HG03039 (cell line): ENCODE measurements around the gene KRTAP4-3.
"Not testable (repeated sequence)": the region's sequence is repeated elsewhere in the genome, so short reads cannot be mapped to it uniquely, and the experiment has no call there.

Source experiments
- ATAC-seq: cut with Tn5 transposase; IDR thresholded peaks from one replicate; pipeline ENCODE4 v1.9.1; 2021; ENCODE audit warnings: mild to moderate bottlenecking, moderate library complexity; ENCODE audit not compliant: unreplicated experiment

The KRTAP4-3 gene

GRCh38 chr17:41153856-41154255 is 14.2 kb downstream of the KRTAP4-3 start:
- no peak for ATAC-seq

- ATAC-seq, result no peak
Measured at GRCh38 chr17:41151525-41151924, 16.5 kb downstream of the KRTAP4-3 start.

DNA sequence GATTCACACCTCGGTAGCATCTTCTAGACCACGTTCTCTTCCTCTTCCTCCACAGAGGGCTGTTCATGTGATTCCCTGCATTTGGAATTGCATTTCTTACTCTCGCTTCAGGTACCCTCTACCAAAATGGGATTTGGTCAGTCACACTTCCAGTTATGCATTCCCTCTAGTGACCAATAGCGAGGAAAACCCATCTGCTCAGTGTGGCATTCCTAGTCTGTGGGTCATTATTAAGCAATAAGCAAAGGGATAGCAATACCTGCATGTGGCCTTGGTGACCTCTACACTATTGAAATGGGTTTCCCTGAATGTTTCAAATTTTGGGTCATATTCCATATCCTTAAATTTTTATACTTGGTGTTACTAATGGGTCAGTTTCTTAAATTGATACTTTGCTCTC is 18.0 kb downstream of the KRTAP4-3 start:
- no peak for ATAC-seq

GRCh38 chr17:41149652-41149985 is 18.4 kb downstream of the KRTAP4-3 start, which contains the start of gene KRTAP4-5:
KRTAP4-5 (minus strand) TSS chr17:41149825; CDS start chr17:41149767, 58 bp downstream.
- no peak for ATAC-seq

GRCh38 chr17:41148971-41149651 is 18.9 kb downstream of the KRTAP4-3 start:
- not testable (repeated sequence) for ATAC-seq

DNA sequence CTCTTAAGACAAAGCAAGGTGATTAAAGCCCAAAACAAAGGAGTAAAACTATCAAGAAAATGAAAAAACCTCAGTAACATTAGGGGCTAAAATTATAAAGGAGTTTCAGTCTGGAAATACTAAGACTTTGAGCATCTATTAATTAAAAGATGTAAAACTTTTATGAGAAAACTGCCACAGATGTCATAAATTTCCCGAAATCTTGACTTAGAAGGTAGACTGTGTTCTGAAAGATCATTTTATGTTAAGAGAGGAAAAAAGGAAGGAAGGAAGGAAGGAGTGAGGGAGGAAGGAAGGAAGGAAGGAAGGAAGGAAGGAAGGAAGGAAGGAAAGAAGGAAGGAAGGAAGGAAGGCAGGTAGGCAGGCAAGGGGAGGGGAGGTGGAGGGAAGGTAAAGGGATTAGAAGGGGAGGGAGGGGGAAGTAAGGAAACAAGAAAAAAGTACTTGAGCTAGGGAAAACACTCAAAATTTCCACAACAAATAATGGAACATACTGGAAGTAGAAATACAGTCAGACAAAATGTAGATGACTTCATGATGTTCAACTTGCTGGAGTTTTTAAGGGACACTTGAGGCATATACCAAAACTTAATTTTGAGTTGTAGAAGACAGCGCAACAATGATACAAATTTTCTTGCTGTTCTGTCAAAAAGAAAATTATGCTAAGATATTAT is 20.4 kb downstream of the KRTAP4-3 start:
- ATAC-seq, result no peak

DNA sequence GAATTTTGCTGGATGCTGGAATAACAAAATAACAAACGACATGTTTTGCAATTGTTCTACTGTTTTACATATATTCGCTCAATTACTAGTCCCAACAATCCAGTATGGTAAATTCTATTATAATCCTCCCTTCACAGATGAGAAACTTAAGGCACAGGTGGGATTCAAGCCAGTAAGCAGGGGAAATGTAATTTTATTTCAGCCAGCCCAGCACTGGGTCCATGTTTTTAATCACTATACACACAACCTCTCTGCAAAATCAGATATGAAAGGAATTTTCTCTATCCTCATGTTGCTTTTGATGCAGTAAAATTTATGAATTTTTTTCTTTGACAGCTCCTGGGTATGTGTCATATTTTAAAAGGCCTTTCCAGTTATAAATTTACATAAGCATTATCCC is 22.8 kb downstream of the KRTAP4-3 start:
- no peak for ATAC-seq

- no peak for ATAC-seq
Measured at GRCh38 chr17:41144846-41145245, 23.2 kb downstream of the KRTAP4-3 start.

DNA sequence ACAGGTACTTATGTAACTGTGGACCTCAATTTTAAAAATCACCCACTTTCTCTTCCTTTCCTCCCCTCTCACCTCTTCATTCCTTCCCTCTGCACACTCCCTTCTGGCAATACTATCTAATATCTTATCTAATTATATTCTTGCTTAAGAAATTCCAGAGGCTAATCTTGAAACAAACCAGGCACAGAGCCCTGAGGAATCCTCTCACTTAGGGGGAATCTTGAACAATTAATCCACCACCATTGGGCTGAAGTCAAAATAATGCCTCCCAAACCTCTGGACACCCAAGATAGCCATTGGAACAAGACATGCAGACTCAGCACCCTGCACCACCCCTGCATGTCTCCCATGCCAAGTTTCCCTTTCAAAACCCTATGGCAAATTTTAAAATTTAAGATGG is 26.7 kb downstream of the KRTAP4-3 start:
- ATAC-seq, result no peak

DNA sequence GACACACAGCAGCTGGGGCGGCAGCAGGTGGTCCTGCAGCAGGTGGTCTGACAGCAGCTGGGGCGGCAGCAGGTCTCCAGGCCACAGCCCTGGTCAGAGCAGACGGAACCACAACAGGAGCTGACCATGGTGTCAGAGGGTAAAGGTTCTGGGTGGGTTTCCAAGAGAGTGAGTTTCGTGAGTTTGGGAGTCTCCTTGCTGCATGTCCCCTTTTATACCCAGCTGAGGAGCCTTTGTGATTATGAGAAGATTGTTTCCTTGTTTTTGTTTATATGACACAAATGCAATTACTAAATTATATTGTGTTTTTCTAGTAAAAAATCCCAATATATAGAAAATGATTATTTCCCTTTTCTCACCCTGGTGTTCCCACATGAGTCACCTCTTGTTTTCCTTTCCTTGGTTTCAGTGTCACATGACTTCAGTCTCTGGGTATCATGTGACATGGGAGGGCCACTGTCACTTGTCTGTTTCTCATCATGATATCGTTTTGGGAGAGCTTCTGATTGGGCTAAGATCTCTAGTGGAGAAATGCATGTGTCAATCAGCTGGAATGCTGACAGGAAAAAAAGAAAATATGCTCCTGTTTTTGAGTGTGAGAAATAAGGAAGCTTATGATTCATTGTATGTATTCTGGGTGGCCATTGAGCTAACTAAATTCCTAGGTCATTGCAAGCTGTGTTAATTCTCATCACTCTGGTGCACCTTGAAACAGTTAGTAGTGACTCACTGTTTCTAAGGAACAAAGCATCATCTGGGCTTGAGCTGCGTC is 27.5 kb downstream of the KRTAP4-3 start, which contains the start of gene KRTAP4-6:
Gene KRTAP4-6 (minus strand): TSS at position 185 of the 772 bp plus-strand sequence. CDS start 57 bp downstream, at position 128.
- no peak for ATAC-seq

DNA sequence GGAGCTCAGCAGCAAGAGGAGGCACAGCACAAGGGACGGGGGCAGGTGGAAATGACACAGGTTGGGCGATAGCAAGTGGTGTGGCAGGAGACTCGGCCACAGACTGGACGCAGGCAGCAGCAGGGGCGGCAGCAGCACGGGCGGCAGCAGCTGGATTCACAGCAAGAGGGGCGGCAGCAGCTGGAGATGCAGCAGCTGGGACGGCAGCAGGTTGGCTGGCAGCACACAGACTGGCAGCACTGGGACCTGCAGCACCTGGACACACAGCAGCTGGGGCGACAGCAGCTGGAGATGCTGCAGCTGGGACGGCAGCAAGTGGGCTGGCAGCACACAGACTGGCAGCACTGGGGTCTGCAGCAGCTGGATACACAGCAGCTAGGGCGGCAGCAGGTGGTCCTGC is 28.2 kb downstream of the KRTAP4-3 start:
- not testable (repeated sequence) for ATAC-seq

- no peak for ATAC-seq
Measured at GRCh38 chr17:41133880-41134735, 33.9 kb downstream of the KRTAP4-3 start.

- ATAC-seq, result no peak
Measured at GRCh38 chr17:41131979-41132378, 36.0 kb downstream of the KRTAP4-3 start.

GRCh38 chr17:41127371-41127770 is 40.6 kb downstream of the KRTAP4-3 start:
- no peak for ATAC-seq

DNA sequence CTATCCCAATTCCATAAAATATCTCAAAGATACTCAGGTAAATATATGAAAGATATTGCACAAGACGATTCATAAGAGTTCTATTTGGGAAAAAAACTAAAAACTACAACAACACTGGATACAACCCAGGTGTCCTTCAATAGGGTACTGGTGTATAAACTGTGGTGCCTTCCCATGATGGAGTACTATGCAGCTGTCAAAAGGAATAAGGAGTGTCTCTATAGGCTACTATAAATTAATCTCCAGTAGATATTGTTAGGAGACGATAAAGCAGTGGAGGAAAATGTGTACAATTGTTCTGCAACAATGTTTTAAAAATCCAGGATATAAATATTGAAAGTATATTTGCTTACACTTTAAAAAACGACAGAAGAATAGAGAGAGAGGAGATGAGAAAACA is 41.6 kb downstream of the KRTAP4-3 start:
- ATAC-seq, result no peak

DNA sequence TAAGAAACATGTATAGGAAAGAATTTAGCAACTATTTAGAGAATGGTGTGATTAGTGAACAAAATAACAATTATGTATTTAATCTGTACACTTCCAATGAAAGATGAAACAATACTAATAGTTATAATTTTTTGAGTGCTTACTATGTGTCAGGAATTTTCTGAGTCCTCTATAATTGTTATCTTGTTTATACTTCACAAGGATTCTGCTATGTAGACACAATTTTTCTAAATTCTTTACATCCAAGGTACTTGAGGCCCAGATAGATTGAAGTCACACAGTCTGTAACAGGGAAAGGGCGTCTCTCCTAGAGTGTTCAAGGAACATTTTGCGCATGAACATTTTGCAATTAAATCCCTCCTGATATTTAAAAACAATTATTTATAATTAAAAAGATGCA is 43.0 kb downstream of the KRTAP4-3 start:
- no peak for ATAC-seq

DNA sequence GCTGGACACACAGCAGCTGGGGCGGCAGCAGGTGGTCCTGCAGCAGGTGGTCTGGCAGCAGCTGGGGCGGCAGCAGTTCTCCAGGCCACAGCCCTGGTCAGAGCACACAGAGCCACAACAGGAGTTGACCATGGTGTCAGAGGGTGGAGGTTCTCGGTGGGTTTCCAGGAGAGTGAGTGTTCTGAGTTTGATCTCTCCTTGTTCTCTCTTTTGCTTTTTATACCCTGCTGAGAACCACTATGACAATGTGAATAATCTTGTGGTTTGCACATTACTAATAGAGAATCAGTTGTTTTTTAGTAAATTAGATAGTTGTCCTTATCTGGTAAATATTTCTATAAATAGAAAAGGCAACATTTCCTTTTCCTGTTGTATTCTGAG is 44.0 kb downstream of the KRTAP4-3 start, which contains the start of gene KRTAP4-12:
Gene KRTAP4-12 (minus strand): TSS at position 192 of the 381 bp plus-strand sequence. CDS start 60 bp downstream, at position 132.
- not testable (repeated sequence) for ATAC-seq

- ATAC-seq, result not testable (repeated sequence)
Measured at GRCh38 chr17:41123292-41123990, 44.6 kb downstream of the KRTAP4-3 start.

GRCh38 chr17:41121742-41122141 is 46.3 kb downstream of the KRTAP4-3 start:
- no peak for ATAC-seq
